GM18498 (cell line): ENCODE data around the gene DCUN1D3.
"Not testable (repeated sequence)": the region's sequence is repeated elsewhere in the genome, so short reads cannot be mapped to it uniquely, and the experiment has no call there.

Experiments
- ATAC-seq: cut with Tn5 transposase; IDR thresholded peaks from one replicate; pipeline ENCODE4 v1.9.1; 2021; ENCODE audit warnings: mild to moderate bottlenecking, moderate library complexity; ENCODE audit not compliant: unreplicated experiment

Gene DCUN1D3

DNA sequence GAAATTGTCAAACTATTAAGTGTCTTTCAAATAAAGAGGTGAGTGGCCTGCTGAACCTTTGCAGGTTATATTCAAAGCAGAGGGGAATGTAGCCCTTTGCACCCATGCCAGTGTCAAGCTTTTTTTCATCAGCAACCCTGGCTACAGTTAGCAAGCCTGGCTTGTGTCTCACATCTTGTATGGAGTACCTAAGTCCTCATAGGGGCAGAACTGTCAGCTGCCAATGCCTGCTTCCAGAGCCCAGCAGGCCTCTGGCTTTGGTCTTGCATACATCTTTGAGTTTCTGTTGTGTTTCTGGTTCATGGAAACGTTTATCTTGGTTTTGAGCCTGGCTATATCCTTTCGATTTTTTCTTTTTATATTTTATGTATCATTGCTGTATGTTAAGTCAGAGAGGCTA is 67.1 kb downstream of the DCUN1D3 start:
- ATAC-seq = no peak

DNA sequence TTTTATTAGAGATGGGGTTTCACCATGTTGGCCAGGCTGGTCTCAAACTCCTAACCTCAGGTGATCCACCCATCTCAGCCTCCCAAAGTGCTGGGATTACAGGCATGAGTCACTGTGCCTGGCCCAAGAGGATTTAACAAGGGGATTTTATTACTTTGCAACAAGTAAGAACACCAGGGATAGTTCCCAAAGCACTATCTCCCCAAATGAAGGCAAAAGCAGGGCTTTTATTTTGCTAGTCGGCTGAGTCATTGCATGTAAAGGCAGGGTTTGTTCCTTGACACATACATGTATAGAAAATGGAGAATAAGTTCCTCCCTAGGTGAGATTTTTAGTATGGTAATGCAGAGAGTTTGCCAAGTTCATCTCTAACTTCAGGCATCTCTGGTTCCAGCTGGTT is 69.8 kb downstream of the DCUN1D3 start:
- no peak for ATAC-seq

DNA sequence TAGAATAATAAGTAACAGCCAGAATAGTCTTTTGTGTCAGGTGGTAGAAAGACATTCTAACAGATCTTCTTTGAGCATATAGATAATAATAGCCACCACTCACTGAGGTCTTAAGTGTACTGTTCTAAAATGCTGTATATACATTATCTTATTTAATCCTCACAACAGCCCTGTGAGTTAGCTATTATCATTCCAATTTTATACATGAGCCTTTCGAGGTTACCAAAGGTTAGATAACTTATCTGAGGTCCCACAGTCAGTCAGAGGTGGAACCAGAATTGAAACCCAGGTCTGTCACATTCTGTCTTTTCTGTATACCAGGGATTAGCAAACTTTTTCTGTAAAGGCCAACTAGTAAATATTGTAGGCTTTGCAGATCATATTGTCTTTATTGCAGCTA is 70.6 kb downstream of the DCUN1D3 start:
- ATAC-seq = no peak

DNA sequence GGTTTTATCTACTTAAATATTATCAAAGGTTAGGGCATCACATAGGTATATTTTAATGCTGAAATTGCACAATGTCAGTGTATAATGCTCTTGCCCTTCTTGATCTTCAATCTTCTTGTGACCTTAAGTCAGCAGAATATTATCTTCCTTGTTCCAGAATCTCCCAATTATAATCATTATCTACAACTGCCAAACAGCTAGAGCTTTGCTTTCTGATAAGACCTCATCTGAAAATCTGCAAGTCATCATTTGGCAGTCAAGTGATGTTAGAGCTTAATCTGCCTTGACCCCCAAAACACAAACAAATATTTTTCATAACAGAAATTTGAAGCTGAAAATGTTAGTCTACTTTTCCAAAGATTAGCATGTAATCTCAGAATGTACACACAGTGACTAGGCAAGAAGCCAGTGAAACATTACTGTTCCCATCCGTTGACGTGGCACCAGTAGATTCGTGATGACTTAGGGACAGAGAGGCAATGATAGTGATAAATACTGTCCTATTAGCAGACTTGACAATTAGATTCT is 74.1 kb downstream of the DCUN1D3 start:
- no peak for ATAC-seq

DNA sequence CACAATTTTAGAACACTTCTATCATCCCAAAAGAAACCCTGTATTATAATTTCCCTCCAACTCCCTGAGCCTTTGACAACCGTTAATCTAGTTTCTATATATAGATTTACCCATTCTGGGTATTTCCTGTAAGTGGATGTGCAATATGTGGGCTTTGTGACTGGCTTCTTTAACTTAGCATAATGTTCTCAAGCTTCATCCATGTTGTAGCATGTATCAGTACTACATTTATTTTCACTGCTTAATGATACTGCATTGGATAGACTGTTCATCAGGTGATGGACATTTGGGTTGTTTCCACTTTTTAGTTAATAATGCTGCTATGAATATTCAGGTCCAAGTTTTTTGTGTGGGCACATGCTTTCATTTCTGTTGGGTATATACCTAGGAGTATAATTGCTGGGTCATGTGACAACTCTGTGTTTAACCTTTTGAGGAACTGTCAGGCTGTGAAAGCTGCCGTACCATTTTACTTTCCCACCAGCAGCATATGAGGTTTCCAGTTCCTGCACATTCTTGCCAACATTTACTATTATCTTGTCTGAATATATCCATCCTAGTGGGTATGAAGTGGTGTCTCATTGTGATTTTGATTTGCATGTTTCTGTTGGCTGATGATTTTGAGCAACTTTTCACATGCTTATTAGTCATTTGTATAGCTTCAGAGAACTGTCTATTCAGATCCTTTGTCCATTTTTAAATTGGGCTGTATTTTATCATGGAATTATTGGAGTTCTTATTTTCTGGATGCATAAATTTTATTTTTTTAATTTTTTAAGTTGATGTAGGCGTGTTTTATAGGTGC is 77.4 kb downstream of the DCUN1D3 start:
- ATAC-seq = no peak

DNA sequence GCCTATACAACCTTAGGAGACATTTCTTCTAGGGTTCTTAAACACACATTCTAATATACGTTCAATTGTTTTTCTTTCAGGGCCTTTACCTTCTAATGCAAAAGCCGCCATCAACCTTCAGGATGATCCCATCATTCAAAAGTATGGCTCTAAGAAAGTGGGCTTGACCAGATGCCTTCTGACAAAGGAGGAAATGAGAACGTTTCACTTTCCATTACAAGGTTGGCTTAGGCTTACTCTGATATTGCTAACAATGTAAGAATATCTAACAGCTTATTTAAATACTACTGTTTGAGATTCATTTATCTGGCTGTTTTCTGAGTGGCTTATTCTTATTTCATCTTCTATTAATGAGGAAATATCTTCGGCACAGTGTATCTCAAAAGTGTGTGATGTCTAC is 78.5 kb downstream of the DCUN1D3 start:
- no peak for ATAC-seq

DNA sequence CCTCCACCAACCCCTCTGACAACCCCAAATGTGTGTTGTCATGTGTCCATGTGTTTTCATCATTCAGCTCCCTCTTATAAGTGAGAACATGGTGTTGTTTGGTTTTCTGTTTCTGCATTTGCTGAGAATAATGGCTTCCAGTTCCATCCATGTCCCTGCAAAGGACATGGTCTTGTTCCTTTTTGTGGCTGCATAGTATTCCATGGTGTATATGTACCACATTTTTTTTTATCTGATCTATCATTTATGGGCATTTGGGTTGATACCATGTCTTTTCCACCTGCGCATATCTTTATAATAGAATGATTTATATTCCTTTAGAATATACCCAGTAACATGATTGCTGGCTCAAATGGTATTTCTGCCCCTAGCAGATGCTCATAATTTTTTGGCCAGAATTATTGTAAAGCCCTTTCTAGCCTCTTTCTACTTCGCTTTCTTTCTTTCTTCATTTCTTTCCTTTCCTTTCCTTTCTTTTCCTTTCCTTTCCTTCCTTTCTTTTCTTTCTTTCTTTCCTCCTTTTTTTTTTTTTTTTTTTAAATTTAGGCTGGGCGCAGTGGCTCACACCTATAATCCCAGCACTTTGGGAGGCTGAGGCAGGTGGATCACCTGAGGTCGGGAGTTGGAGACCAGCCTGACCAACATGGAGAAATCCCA is 81.1 kb downstream of the DCUN1D3 start:
- ATAC-seq = no peak

DNA sequence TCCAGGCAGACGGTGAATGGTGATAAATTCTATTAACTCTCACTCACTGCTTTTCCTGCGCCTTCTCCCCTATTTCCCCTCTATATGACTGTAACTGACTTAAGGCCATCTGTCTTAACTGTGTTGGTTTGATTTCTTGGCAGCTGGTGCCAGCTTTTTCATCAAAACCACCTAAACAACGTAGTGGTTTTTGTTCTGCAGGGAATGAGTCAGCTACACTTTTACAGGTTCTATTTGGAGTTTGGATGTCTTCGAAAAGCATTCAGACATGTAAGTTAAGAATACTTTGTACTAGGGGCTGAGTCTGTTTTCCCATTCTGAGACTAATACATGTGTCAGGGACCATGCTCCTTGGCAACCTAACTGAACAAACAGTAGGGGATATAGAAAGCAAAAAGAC is 85.4 kb downstream of the DCUN1D3 start:
- no peak for ATAC-seq

DNA sequence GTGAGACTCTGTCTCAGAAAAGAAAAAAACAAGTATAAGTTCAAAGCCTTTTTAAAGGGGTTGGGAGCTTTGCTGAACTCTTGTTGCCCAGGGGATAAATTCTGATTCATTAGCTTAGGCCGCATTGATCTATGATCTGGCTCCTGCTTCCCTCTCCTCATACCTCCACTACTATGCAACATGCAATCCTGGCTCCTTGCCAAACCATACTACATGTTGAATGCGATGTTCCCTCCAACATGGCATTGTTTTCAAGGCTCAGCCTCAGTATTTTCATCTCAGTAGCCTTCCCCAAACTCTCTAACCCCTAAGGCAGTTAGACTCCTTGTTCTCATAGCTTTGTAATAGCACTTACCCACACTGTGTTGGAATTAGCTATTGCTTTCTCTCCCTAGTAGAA is 87.6 kb downstream of the DCUN1D3 start:
- ATAC-seq = no peak

DNA sequence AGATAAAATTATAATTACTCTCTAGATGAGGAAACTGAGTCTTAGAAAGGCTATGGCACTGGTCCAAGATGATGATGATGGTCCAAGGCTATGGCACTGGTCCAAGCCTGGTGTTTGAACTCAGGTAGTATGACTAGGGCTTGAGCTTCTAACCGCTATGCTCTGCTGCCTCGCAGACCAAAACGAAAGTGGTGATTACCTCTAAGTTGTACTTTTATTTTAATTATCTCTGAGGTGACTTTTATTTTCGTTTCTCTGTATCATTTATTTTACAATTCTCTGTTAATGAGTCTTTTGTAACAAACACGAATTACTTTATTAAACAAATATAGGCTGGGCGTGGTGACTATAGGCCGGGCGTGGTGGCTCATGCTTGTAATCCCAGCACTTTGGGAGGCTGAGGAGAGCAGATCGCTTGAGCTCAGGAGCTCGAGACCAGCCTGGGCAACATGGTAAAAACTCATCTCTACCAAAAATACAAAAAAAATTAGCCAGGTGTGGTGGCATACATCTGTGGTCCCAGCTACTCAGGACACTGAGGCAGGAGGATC is 88.2 kb downstream of the DCUN1D3 start:
- no peak for ATAC-seq

DNA sequence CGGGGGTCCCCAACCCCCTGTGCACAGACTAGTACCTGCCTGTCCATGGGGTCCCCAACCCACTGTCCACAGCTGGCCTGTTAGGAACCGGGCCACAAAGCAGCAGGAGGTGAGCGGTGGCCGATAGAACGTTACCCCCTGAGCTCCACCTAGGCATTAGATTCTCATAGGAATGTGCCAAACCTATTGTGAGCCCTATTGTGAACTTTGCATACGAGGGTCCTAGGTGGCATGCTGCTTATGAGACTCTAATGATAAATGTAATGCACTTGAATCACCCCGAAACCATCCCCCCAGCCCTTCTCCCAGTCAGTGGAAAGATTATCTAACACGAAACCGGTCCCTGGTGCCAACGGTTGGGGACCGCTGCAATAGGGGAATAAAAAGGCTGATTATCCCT is 92.3 kb downstream of the DCUN1D3 start:
- no peak for ATAC-seq

DNA sequence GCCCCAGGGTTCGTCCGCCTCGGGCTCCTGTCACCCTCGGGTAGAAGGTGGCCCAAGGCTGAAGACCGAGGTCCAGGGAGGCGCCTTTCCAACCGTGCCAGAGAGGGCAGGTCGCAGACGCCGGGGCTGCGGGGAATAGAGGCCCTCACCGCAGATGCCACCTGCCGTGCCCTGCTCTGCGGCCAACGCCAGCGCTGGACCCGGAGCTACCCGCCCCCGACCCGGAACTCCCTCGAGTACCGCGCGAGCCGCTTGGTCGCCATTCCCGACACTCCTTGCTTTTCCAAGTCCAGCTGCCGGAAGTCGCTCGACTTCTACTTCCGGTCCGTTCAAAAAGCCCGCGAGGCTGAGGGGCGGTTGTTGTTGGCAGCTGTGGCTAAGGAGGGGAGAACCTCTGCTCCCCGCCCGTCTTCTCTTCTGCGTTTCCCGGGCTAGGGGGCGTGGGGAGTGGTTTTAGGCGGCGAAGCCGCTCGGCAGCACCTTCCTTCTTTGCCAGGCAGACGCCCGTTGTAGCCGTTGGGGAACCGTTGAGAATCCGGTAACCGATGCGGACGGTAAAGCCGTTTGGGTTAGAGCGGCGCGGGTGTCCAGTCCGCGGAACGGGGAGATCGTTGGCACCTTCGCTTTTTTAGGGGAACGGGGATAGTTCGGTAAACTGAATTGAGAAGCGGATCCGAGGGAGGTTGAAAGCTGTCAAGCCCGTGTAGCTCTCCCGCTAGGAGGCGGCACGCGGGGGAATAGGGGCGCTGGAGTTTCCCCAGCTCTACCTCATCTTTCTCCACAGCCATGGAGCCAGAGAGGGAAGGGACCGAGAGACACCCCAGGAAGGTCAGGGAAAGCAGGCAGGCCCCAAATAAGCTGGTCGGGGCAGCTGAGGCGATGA is 93.7 kb downstream of the DCUN1D3 start, which contains the start of the genes ERI2 and REXO5:
ERI2 (minus strand) TSS at position 305 of the 883 bp plus-strand sequence; CDS start at position 263, 42 bp downstream.
REXO5 (plus strand) TSS at position 360 of the 883 bp plus-strand sequence; CDS start at position 787, 427 bp downstream.
- ATAC-seq = peak; percentile 77

DNA sequence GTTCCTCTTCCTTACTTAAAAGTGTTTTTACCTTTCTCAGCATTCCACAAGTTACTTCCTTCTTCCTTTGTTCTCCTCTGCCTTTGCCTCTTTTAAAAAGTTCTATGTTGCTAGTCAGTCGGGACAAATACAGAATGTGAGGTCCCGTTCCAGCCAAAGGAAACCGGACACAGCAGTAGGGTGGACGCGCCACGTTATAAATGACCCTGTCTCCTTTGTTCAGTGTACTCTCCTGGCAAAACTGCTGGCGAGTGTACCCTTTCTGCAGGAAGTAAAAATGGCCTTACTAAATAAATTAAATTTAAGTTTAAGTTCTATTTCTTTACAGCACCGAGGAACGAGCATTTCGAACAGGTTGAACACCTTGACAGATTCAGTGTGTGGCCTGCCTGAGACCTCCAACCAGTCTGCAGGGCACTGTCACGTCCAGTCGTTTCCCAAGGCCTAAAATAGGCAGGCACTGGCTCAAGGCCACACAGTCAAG is 94.4 kb downstream of the DCUN1D3 start:
- not testable (repeated sequence) for ATAC-seq
